AG04449 (cell line): ENCODE measurements around the gene ITGA11.

Experiments used
- CTCF ChIA-PET: fragments of 350-600 bp; formaldehyde crosslinking; extraction: SDS; loops from one replicate; lab custom pipeline; 2021; ENCODE audit warnings: antibody characterized with exemption; lab: Yijun Ruan, JAX
- POLR2A ChIA-PET: fragments of 400-600, 350-600 bp; formaldehyde crosslinking; extraction: SDS; loops from one replicate; lab custom pipeline; 2020; ENCODE audit warnings: antibody characterized with exemption, inconsistent platforms; lab: Yijun Ruan, JAX
- DNase-seq: peaks from one replicate; pipeline ENCODE4 v3.0.0-alpha.2; 2010; ENCODE audit warnings: low read depth, low spot score
- H3K4me3 ChIP-seq: 2 replicates; pipeline ENCODE4 v1.5.1; 2011; ENCODE audit warnings: low read depth, mild to moderate bottlenecking, control low read depth, low read length
- CTCF ChIP-seq: IDR thresholded peaks from one replicate; pipeline ENCODE4 v1.5.1; 2011; ENCODE audit warnings: mild to moderate bottlenecking, moderate library complexity, low read length, control low read depth, inconsistent platforms; ENCODE audit not compliant: insufficient read depth; ENCODE audit errors: missing control alignments

The ITGA11 gene

GRCh38 chr15:68478853-68479252 lies 46.9 kb upstream of the ITGA11 start:
- no peak for DNase-seq
- no peak overlapping the region for H3K4me3 ChIP-seq
- CTCF ChIA-PET = interaction anchor here (1.1 to 2.0 kb wide), 6 partner anchors 10 to 195 kb away, joined by 3 to 8 read pairs (median 4); no protein-coding TSS in a partner anchor
- POLR2A ChIA-PET = interaction anchor here (0.9 to 2.1 kb wide), 8 partner anchors 9 to 48 kb away, joined by 3 to 22 read pairs (median 6); partner anchors contain the start of gene ITGA11
- TF ChIP-seq CTCF = no peak

- TF ChIP-seq CTCF = no peak
- ChIA-PET POLR2A (no interaction called here), CTCF (no interaction called here)
- no peak overlapping the region for H3K4me3 ChIP-seq
- no peak for DNase-seq
Measured at GRCh38 chr15:68475449-68475848, 43.5 kb upstream of the ITGA11 start.

GRCh38 chr15:68471541-68471940 lies 39.6 kb upstream of the ITGA11 start:
- no peak for DNase-seq
- ChIA-PET CTCF (interaction anchor here (1.0 to 1.2 kb wide), 2 partner anchors 8 to 78 kb away, joined by 3 to 4 read pairs; no protein-coding TSS in a partner anchor), POLR2A (interaction anchor here (1.1 kb wide), 1 partner anchor 8 kb away, joined by 3 read pairs; no protein-coding TSS in a partner anchor)
- TF ChIP-seq CTCF = no peak
- H3K4me3 ChIP-seq = no peak overlapping the region

DNA sequence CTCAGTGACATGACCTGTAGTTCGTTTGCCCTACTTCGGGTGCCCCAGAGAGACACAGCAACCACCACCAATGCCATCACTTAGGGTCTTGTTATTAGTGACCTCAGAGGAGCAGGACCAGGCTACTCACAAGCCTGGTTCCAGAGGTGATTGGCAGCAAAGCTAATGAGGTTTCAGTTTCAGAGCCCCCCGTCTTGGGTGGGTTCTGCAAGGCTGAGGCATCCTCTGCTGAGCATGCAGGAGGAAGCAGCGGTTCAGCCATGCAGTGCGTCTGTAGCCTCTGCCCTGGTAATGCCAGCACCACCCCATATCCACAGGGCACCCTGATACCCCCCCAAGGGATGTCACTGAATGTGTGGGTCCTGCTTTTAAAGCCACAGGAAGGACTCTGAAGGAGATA lies 39.0 kb upstream of the ITGA11 start:
- no peak overlapping the region for H3K4me3 ChIP-seq
- no peak for TF ChIP-seq CTCF
- ChIA-PET CTCF (interaction anchor here (1.2 kb wide), 1 partner anchor 9 kb away, joined by 4 read pairs; no protein-coding TSS in a partner anchor), POLR2A (interaction anchor here (1.1 kb wide), 1 partner anchor 9 kb away, joined by 3 read pairs; no protein-coding TSS in a partner anchor)
- DNase-seq = no peak

GRCh38 chr15:68470049-68470742 lies 38.2 kb upstream of the ITGA11 start:
- ChIA-PET POLR2A (interaction anchor here (0.7 to 1.8 kb wide), 3 partner anchors 9 to 193 kb away, joined by 3 to 10 read pairs (median 6); partner anchors contain the start of gene FEM1B), CTCF (interaction anchor here (0.5 kb wide), 1 partner anchor 217 kb away, joined by 3 read pairs; no protein-coding TSS in a partner anchor)
- DNase-seq = no peak
- H3K4me3 ChIP-seq = no peak overlapping the region
- TF ChIP-seq CTCF = no peak
